K562 (cell line): ENCODE data around the gene SOCS3. TPM values are rescaled to one million over a fixed set of nuclear protein-coding genes. Genes with fewer than 3 reads are reported as not detected.

ENCODE experiments used
- BHLHE40 ChIP-seq: IDR thresholded peaks from 2 replicates; pipeline ENCODE4 v1.6.1; 2011; ENCODE audit warnings: low read length, improper control_type of control experiment
- CEBPB ChIP-seq: fragments of 450-650 bp; IDR thresholded peaks from 2 replicates; pipeline ENCODE4 v1.6.1; 2016; ENCODE audit warnings: missing genetic modification characterization, missing compliant biosample characterization
- EP300 ChIP-seq: IDR thresholded peaks from 2 replicates; pipeline ENCODE4 v1.6.1; 2012; ENCODE audit warnings: low read length, improper control_type of control experiment
- HDAC6 ChIP-seq: IDR thresholded peaks from 2 replicates; pipeline ENCODE4 v1.6.1; 2012; ENCODE audit warnings: low read depth, mild to moderate bottlenecking, control low read depth, inconsistent platforms, low read length, moderate library complexity
- HIVEP1 ChIP-seq: fragments of 250-450 bp; sonication (Bioruptor Pico); IDR thresholded peaks from 2 replicates; pipeline ENCODE4 v1.4.0; 2020; ENCODE audit warnings: mild to moderate bottlenecking
- HNRNPL ChIP-seq: fragments of 200-400 bp; formaldehyde crosslinking; IDR thresholded peaks from 2 replicates; pipeline ENCODE4 v1.6.1; 2017; ENCODE audit warnings: low read depth, mild to moderate bottlenecking, low read length
- IRF9 ChIP-seq: fragments of 450-650 bp; IDR thresholded peaks from 2 replicates; pipeline ENCODE4 v1.6.1; 2016; ENCODE audit warnings: missing biosample characterization, missing genetic modification characterization
- KLF1 ChIP-seq: fragments of 450-650 bp; IDR thresholded peaks from 2 replicates; pipeline ENCODE4 v1.6.1; 2016; ENCODE audit warnings: missing genetic modification characterization, missing compliant biosample characterization
- MAFF ChIP-seq: IDR thresholded peaks from 2 replicates; pipeline ENCODE4 v1.6.1; 2012; ENCODE audit warnings: low read length, improper control_type of control experiment
- MAFG ChIP-seq: fragments of 450-650 bp; conservative IDR thresholded peaks from 2 replicates; pipeline ENCODE4 v1.6.1; 2016; ENCODE audit warnings: missing genetic modification characterization, missing compliant biosample characterization
- MYNN ChIP-seq, 2 experiments: sonication (generic); formaldehyde crosslinking in 1 of 2; IDR thresholded peaks; 2 replicates each; pipeline versions ENCODE4 v1.5.0 to v1.6.1; 2016 to 2020; ENCODE audit warnings: antibody characterized with exemption in 1 of 2, missing genetic modification reagents in 1 of 2
- NFRKB ChIP-seq: fragments of 450-650 bp; IDR thresholded peaks from 2 replicates; pipeline ENCODE4 v1.6.1; 2016; ENCODE audit warnings: low read depth
- SMARCB1 ChIP-seq: IDR thresholded peaks from 2 replicates; pipeline ENCODE4 v1.6.1; 2011; ENCODE audit warnings: improper control_type of control experiment, low read depth; ENCODE audit not compliant: insufficient read length
- YBX1 ChIP-seq: fragments of 450-650 bp; IDR thresholded peaks from 2 replicates; pipeline ENCODE4 v1.7.1; 2016; ENCODE audit warnings: mild to moderate bottlenecking
- ZC3H8 ChIP-seq: fragments of 450-650 bp; IDR thresholded peaks from 2 replicates; pipeline ENCODE4 v1.6.1; 2017
- ZNF395 ChIP-seq: fragments of 200-800 bp; sonication (Bioruptor generic); IDR thresholded peaks from 2 replicates; pipeline ENCODE4 v1.6.1; 2017; ENCODE audit warnings: missing genetic modification characterization, missing compliant biosample characterization
- ZNF408 ChIP-seq: fragments of 250-450 bp; sonication (Bioruptor Pico); IDR thresholded peaks from 2 replicates; pipeline ENCODE4 v1.4.0; 2020; ENCODE audit warnings: low read depth, mild to moderate bottlenecking, moderate library complexity
- ZNF77 ChIP-seq: fragments of 250-450 bp; sonication (Bioruptor Pico); IDR thresholded peaks from 2 replicates; pipeline ENCODE4 v1.5.0; 2020
- polyA plus RNA-seq, 8 experiments: library from polyadenylated mRNA; depleted of rRNA in 4 of 8; stranded (reverse) in 5 of 8; unstranded in 3 of 8; fragments of >200 nt; fragmentation: Nextera tagmentation in 2 of 8; fragmentation: Illumina TruSeq in 1 of 8; extraction: Ambion mirVana in 2 of 8; extraction: Trizol in 1 of 8; gene quantifications; 2 replicates each; pipeline versions ENCODE4 v1.2.1 to v1.2.3, GENCODE V29; 2011 to 2014; ENCODE audit warnings: inconsistent platforms in 1 of 8, missing spikeins in 1 of 8
- total RNA-seq, 7 experiments: library from RNA; depleted of rRNA in 6 of 7; stranded (reverse); fragments of >200 nt in 6 of 7; fragmentation: Illumina TruSeq in 2 of 7; extraction: Trizol in 2 of 7; gene quantifications; 2 replicates each; pipeline versions ENCODE4 v1.2.1 to v1.2.3, GENCODE V29; 2011 to 2021; ENCODE audit warnings: low replicate concordance in 1 of 7
- TF ChIP-seq, protein P1 (sequence below): fragments of 450-650 bp; IDR thresholded peaks from 2 replicates; pipeline ENCODE4 v1.6.1; 2017; ENCODE audit warnings: mild to moderate bottlenecking, moderate library complexity
- TF ChIP-seq, protein P2 (sequence below): fragments of 250-450 bp; sonication (Bioruptor Pico); IDR thresholded peaks from 2 replicates; pipeline ENCODE4 v1.5.0; 2022; ENCODE audit warnings: mild to moderate bottlenecking
- TF ChIP-seq, protein P3 (sequence below): fragments of 250-450 bp; sonication (Bioruptor Pico); IDR thresholded peaks from 2 replicates; pipeline ENCODE4 v1.8.0; 2021; ENCODE audit warnings: borderline replicate concordance, mild to moderate bottlenecking, moderate library complexity; ENCODE audit not compliant: poor library complexity, severe bottlenecking
- TF ChIP-seq, protein P4 (sequence below): fragments of 250-450 bp; sonication (Bioruptor Pico); IDR thresholded peaks from 2 replicates; pipeline ENCODE4 v1.5.0; 2021

SOCS3 gene
- total and polyA plus RNA-seq, 9 of the 15 experiments (the other 6 are each of a cell fraction or from before 2014, with no cell fraction given): 0.56 to 38.9 (median 13.7) TPM

- TF ChIP-seq NFRKB: no peak
- TF ChIP-seq EP300: peak; percentile 16; the same call in 1 of the 2 replicates
- TF ChIP-seq IRF9 (tag): no peak
- TF ChIP-seq, protein P1, sequence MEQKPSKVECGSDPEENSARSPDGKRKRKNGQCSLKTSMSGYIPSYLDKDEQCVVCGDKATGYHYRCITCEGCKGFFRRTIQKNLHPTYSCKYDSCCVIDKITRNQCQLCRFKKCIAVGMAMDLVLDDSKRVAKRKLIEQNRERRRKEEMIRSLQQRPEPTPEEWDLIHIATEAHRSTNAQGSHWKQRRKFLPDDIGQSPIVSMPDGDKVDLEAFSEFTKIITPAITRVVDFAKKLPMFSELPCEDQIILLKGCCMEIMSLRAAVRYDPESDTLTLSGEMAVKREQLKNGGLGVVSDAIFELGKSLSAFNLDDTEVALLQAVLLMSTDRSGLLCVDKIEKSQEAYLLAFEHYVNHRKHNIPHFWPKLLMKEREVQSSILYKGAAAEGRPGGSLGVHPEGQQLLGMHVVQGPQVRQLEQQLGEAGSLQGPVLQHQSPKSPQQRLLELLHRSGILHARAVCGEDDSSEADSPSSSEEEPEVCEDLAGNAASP: no peak
- TF ChIP-seq MAFG: no peak
- no peak for TF ChIP-seq MAFF
- peak; percentile 4; the same call in 1 of the 2 replicates for TF ChIP-seq BHLHE40
- no peak for TF ChIP-seq MYNN (IDR thresholded peaks at IDR 0.05)
- TF ChIP-seq MYNN (CRISPR knock-in tag; IDR thresholded peaks at IDR 0.05): no peak
- TF ChIP-seq, protein P2, sequence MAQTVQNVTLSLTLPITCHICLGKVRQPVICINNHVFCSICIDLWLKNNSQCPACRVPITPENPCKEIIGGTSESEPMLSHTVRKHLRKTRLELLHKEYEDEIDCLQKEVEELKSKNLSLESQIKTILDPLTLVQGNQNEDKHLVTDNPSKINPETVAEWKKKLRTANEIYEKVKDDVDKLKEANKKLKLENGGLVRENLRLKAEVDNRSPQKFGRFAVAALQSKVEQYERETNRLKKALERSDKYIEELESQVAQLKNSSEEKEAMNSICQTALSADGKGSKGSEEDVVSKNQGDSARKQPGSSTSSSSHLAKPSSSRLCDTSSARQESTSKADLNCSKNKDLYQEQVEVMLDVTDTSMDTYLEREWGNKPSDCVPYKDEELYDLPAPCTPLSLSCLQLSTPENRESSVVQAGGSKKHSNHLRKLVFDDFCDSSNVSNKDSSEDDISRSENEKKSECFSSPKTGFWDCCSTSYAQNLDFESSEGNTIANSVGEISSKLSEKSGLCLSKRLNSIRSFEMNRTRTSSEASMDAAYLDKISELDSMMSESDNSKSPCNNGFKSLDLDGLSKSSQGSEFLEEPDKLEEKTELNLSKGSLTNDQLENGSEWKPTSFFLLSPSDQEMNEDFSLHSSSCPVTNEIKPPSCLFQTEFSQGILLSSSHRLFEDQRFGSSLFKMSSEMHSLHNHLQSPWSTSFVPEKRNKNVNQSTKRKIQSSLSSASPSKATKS (CRISPR knock-in tag): no peak
- TF ChIP-seq ZNF77 (CRISPR knock-in tag): no peak
- TF ChIP-seq HNRNPL: no peak
- no peak for TF ChIP-seq YBX1
- no peak for TF ChIP-seq ZC3H8
- TF ChIP-seq HDAC6: no peak
- TF ChIP-seq HIVEP1: no peak
- TF ChIP-seq, protein P3, sequence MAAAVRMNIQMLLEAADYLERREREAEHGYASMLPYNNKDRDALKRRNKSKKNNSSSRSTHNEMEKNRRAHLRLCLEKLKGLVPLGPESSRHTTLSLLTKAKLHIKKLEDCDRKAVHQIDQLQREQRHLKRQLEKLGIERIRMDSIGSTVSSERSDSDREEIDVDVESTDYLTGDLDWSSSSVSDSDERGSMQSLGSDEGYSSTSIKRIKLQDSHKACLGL (CRISPR knock-in tag): no peak
- no peak for TF ChIP-seq ZNF408 (CRISPR knock-in tag)
- TF ChIP-seq, protein P4, sequence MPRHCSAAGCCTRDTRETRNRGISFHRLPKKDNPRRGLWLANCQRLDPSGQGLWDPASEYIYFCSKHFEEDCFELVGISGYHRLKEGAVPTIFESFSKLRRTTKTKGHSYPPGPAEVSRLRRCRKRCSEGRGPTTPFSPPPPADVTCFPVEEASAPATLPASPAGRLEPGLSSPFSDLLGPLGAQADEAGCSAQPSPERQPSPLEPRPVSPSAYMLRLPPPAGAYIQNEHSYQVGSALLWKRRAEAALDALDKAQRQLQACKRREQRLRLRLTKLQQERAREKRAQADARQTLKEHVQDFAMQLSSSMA: no peak
- TF ChIP-seq ZNF395: peak; percentile 83
- no peak for TF ChIP-seq SMARCB1
- peak; percentile 68; the same call in 1 of the 2 replicates for TF ChIP-seq KLF1
- no peak for TF ChIP-seq CEBPB (tag)
Measured at GRCh38 chr17:78378225-78379130, 18.6 kb upstream of the SOCS3 start, which contains the start of gene PGS1 (continued).
